ENCODE results near the gene RNF224. TPM values are rescaled to one million over a fixed set of nuclear protein-coding genes. Genes with fewer than 3 reads are reported as not detected.

RNF224 gene
- total RNA-seq, 4 donors from 2014 or later: 0.21 TPM; not detected in 3

- H3K9me3 ChIP-seq: no peaks in the 10 kb centered on the region
- H3K4me1 ChIP-seq: peaks cover 0 to 3% of the 10 kb centered on the region in 2 donors
- no peak overlapping the region for H3K27ac ChIP-seq
- H3K36me3 ChIP-seq: no peaks in the 10 kb centered on the region
- TF ChIP-seq POLR2A (IDR thresholded peaks at IDR 0.05): no peak
- TF ChIP-seq, protein P1, sequence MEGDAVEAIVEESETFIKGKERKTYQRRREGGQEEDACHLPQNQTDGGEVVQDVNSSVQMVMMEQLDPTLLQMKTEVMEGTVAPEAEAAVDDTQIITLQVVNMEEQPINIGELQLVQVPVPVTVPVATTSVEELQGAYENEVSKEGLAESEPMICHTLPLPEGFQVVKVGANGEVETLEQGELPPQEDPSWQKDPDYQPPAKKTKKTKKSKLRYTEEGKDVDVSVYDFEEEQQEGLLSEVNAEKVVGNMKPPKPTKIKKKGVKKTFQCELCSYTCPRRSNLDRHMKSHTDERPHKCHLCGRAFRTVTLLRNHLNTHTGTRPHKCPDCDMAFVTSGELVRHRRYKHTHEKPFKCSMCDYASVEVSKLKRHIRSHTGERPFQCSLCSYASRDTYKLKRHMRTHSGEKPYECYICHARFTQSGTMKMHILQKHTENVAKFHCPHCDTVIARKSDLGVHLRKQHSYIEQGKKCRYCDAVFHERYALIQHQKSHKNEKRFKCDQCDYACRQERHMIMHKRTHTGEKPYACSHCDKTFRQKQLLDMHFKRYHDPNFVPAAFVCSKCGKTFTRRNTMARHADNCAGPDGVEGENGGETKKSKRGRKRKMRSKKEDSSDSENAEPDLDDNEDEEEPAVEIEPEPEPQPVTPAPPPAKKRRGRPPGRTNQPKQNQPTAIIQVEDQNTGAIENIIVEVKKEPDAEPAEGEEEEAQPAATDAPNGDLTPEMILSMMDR (IDR thresholded peaks at IDR 0.05): no peak
- H3K27me3 ChIP-seq: no peaks in the 10 kb centered on the region
- no peak for DNase-seq
- intact Hi-C loops (cut with DNase I; ENCODE audit: low total_unique reads): no loop called here
- H3K4me3 ChIP-seq: no peak overlapping the region
Measured at GRCh38 chr9:137247916-137248175, 20.5 kb downstream of the RNF224 start.

- DNase-seq: no peak
- no peaks in the 10 kb centered on the region for H3K27me3 ChIP-seq
- H3K9me3 ChIP-seq: no peaks in the 10 kb centered on the region
- no peak overlapping the region for H3K4me3 ChIP-seq
- no peak overlapping the region for H3K27ac ChIP-seq
- peaks cover 0 to 8% of the 10 kb centered on the region in 2 donors for H3K4me1 ChIP-seq
- intact Hi-C loops (cut with DNase I; ENCODE audit: low total_unique reads): no loop called here
- TF ChIP-seq, protein P1 (IDR thresholded peaks at IDR 0.05): no peak
- TF ChIP-seq POLR2A (IDR thresholded peaks at IDR 0.05): no peak
- no peaks in the 10 kb centered on the region for H3K36me3 ChIP-seq
Measured at GRCh38 chr9:137250329-137251193, 23.3 kb downstream of the RNF224 start.

GRCh38 chr9:137251194-137251461 lies 23.8 kb downstream of the RNF224 start, which contains the start of gene STPG3:
Gene STPG3 (plus strand): TSS chr9:137251286. CDS start chr9:137251287, 1 bp downstream.
- intact Hi-C loops (cut with DNase I; ENCODE audit: low total_unique reads): no loop called here

DNA sequence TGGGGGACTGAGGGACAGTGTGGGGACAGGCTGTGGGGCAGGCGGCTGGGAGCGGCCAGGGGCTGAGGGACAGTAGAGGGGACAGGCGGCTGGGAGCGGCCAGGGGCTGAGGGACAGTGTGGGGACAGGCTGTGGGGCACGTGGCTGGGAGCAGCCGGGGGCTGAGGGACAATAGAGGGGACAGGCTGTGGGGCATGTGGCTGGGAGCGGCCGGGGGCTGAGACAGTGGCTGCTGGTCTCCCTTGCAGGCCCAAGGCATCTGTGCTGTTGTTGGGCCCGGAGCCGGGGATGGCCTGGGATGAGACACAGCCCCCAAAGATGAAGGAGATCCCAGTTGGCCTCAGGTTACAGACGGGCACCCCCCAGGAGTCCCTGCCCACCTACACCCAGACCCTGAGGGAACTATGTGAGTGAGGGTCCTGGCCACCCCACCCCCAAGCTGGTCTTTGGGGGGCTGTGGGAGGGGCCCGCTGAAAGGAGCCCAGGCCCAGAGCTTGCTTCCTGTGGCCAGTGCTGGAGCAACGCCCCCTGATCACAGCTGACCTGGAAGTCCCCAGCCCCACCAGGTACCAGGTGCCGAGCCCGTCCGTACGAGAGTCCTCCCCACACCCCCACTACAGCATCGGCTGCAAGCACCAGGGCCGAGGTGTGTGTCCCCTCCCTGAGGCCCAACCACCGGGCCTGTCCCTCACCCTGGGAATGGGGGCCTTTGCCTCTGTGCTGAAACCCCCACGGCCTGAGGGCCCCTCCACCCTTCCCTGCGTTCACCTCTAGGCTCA lies 24.4 kb downstream of the RNF224 start:
- H3K36me3 ChIP-seq: no peaks in the 10 kb centered on the region
- H3K27ac ChIP-seq: no peak overlapping the region
- DNase-seq: no peak
- no peak overlapping the region for H3K4me3 ChIP-seq
- no peaks in the 10 kb centered on the region for H3K9me3 ChIP-seq
- TF ChIP-seq POLR2A (IDR thresholded peaks at IDR 0.05): no peak
- TF ChIP-seq, protein P1 (IDR thresholded peaks at IDR 0.05): no peak
- H3K4me1 ChIP-seq: peaks cover 0 to 17% of the 10 kb centered on the region in 2 donors
- H3K27me3 ChIP-seq: no peaks in the 10 kb centered on the region
- intact Hi-C loops (cut with DNase I; ENCODE audit: low total_unique reads): no loop called here

More at GRCh38 chr9:137251194-137251461, 23.8 kb downstream of the RNF224 start, which contains the start of gene STPG3:
- Histone ChIP-seq H3K36me3 (no peaks in the 10 kb centered on the region), H3K27ac (no peak within 1 kb of the TSS), H3K4me1 (peaks cover 0 to 12% of the 10 kb centered on the region in 2 donors), H3K4me3 (no peak within 1 kb of the TSS), H3K9me3 (no peaks in the 10 kb centered on the region), H3K27me3 (no peaks in the 10 kb centered on the region)
- TF ChIP-seq POLR2A (IDR thresholded peaks at IDR 0.05): no peak
- TF ChIP-seq, protein P1 (IDR thresholded peaks at IDR 0.05): no peak
- no peak for DNase-seq
